ENCODE measurements around the gene C4orf50.

The C4orf50 gene

DNA sequence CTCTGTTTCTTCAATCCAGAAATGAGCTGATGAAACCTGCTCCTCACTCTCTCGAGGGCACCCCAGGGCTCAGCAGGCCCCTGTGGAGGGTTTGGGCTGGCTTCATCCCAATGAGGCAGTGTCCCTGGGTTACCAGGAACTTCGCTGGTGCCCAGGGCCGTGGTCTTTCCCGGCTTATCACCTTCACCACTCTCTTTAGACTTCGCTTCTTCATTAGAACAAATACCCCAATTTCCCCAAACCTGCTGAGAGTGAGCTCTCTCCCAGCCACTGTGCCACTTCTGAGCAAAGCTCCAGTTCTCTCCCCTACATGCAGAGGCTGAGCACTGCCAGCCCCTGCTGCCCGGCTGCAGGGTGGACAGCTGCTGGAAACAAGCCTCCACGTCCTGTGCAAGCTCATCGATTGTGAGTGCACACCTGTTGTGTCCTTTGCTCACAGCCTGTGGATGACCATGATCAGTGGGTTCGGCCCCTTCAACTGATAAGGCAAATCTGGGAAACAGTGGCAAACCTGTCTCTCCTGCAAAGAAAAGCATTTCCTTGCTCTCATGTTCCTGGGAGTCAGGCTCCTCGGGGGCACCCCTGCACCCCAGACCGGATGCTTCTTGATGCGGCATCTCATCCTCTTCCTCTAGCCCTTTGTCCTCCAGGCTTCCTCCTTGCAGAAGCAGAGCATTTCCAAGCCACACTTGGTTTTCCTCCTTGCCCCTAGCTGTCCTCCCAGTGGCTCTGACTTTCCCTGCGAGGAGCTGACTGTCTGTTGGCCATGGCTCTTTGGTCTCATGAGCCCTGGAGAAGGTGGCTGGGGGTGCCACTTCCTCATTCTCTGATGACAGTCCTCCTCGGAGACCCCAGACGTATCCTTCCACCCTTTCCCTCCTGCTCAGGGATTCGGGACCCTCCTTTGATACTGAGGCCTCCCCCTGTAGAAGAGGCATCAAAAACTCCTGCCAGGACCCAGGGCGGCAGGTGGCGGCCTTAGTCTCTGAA is 28.7 kb downstream of the C4orf50 start:
- no peak overlapping the region for H3K4me3 ChIP-seq (ENCODE audit: low read length)
- DNase-seq (ENCODE audit: low read depth): no peak
- TF ChIP-seq, protein P1, sequence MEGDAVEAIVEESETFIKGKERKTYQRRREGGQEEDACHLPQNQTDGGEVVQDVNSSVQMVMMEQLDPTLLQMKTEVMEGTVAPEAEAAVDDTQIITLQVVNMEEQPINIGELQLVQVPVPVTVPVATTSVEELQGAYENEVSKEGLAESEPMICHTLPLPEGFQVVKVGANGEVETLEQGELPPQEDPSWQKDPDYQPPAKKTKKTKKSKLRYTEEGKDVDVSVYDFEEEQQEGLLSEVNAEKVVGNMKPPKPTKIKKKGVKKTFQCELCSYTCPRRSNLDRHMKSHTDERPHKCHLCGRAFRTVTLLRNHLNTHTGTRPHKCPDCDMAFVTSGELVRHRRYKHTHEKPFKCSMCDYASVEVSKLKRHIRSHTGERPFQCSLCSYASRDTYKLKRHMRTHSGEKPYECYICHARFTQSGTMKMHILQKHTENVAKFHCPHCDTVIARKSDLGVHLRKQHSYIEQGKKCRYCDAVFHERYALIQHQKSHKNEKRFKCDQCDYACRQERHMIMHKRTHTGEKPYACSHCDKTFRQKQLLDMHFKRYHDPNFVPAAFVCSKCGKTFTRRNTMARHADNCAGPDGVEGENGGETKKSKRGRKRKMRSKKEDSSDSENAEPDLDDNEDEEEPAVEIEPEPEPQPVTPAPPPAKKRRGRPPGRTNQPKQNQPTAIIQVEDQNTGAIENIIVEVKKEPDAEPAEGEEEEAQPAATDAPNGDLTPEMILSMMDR (conservative IDR thresholded peaks at IDR 0.05; ENCODE audit: low read depth, low read length): no peak

DNA sequence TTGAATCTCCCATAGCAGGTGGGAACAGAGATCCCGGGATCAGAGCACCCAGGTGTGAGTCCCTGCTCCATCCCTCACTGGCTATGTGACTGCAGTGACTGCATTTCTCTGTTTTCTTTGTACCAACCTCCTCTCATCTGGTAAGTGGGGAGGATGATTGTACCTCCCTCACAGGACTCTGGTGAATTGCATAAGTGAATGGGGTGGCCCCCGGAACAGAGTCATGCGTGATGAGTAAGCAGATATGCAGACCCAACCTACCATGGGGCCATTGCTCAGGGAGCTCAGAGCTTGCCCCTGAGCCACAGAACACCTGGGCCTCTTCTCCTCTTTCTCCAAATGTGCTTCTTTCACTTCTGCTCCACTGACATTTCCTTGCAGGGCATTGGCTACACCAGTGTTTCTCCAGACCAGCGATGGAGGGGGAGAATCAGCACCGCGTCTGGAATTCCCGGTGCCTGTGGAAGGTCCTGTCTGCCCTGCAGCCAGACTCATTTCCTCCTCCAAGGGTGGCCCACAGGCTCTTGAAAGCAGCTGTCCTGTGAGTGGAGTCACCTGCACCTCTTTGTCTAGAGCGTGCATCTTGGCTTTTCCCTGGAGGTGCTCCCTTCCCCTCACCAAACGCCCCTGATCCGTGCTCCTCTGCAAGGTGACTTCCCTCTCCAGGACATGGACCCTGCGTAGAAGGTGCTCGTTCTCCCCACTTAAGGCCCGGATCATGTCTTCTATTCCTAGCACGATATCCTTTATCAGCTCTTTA is 30.0 kb downstream of the C4orf50 start:
- no peak for DNase-seq (ENCODE audit: low read depth)
- H3K4me3 ChIP-seq (ENCODE audit: low read length): no peak overlapping the region
- TF ChIP-seq, protein P1 (conservative IDR thresholded peaks at IDR 0.05; ENCODE audit: low read depth, low read length): no peak

DNA sequence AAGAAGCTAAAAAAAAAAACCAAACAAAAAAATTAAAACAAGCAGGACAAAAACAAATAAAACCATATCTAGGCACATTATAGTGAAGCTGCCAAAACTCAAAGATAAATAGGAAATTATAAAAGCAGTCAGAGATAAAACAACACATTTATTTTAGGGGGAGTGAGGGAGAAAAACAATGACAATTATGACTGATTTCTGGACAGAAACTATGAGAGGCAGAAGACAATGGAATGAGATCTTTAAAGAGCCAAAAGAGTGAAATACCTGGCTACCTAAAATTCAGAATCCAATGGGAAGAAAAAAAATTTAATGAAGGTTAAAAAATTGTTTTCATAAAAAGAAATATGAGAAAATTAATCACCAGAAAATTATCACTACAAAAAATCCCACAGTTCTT is 33.4 kb downstream of the C4orf50 start:
- TF ChIP-seq, protein P1 (conservative IDR thresholded peaks at IDR 0.05; ENCODE audit: low read depth, low read length): no peak
- no peak overlapping the region for H3K4me3 ChIP-seq (ENCODE audit: low read length)
- no peak for DNase-seq (ENCODE audit: low read depth)

DNA sequence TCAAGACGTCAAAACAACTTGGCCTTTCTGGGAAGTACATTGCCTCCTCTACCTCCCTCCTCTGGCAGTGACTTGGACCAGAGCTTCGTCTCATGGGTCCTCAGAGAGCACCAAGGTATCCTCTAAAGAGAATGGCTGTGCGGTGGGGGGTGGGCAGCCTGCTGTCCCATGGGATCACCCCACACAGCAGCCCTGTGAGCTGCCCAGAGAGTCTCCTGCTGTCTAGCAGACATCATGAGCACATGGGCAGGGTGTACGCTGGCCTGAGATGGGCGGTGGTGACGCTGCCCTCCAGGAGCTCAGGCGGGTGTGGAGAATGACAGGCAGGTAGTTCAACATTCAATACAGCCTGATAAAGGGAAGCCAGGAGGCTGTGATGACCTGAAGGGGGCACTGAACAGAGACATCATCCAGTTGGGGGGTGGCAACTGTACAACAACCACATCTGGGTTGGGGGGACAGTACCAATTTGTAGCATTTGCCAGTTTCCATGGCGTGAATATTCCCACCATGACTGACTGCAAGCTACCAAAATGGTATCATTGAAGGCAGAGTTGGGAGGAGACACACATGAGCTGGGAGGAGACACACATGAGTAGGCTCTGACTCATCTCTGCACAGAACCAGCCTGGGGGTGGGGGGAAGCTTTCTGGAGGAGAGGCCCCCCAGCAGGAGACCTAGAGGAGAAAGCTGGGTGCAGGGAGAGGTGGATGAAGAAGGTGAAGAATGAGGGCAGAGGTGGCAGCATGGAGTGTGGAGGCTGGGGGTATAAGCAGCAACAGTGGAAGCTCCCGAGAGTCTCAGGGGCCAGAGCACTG is 35.9 kb downstream of the C4orf50 start:
- DNase-seq (ENCODE audit: low read depth): no peak
- H3K4me3 ChIP-seq (ENCODE audit: low read length): no peak overlapping the region
- TF ChIP-seq, protein P1 (conservative IDR thresholded peaks at IDR 0.05; ENCODE audit: low read depth, low read length): no peak

DNA sequence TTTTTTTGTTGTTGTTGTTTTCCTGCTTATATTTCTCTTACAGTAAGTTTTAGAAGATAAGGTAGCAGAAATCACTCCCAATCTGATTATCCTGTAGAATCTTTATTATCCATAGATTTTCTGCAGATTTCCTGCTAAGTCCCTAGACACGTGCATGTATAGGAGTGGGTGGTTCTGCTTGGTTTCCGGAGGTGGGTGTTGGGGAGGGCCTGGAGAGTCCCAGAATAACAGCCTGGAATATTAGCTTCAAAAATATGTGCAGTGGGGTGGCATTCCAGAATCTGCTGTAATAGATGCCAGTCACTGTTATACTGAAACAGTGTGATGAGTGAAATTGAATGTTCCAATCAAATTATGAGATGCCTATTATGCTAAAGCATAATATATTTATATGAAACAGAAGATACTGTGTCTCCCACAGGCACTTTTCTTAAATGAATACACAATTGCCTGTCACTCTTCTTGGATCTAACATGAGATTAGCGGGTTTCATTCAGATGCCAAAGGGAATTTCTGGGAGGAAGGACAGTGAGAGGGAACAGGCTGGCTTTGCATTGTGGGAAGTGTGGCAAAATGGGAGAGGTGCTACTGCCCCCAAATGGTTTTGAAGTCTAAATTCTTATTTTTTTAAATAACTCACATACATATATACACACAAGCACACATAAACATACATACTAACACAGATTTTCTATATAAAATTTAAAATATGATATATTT is 37.6 kb downstream of the C4orf50 start:
- TF ChIP-seq, protein P1 (conservative IDR thresholded peaks at IDR 0.05; ENCODE audit: low read depth, low read length): no peak
- no peak overlapping the region for H3K4me3 ChIP-seq (ENCODE audit: low read length)
- no peak for DNase-seq (ENCODE audit: low read depth)

DNA sequence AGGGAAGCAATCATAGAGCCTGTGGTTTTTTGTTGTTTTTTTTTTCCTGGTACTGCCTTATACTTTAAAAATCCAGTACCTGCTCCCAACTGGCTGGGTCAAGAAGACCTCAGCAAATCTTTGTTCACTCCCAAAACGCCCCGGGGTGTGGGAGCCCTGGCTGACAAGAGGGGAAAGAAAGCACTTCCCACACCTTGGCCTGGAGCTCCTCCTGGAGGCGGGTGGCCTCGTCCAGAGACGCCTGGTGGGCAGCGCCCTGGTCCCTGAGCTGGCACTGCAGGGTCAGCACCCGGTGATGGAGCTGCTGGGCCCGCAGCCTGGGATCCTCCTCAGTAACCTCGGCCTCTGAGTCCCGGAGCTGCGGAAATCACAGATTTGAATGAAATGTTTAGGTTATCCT is 38.2 kb downstream of the C4orf50 start:
- TF ChIP-seq, protein P1 (conservative IDR thresholded peaks at IDR 0.05; ENCODE audit: low read depth, low read length): peak; percentile 49
- no peak overlapping the region for H3K4me3 ChIP-seq (ENCODE audit: low read length)
- no peak for DNase-seq (ENCODE audit: low read depth)
